NCI-H345 treated with DMSO at 0.1 percent for 48 hours (cell line): ENCODE measurements around the gene BFSP2.
A peak's percentile ranks its signal among the peaks of the same experiment; 100 is the strongest.
"Not testable (repeated sequence)": the region's sequence is repeated elsewhere in the genome, so short reads cannot be mapped to it uniquely, and the experiment has no call there.

ENCODE experiments used
- DNase-seq: peaks from one replicate; lab custom pipeline; 2025; ENCODE audit not compliant: unreplicated experiment; lab: John Stamatoyannopoulos, UW

BFSP2 gene

DNA sequence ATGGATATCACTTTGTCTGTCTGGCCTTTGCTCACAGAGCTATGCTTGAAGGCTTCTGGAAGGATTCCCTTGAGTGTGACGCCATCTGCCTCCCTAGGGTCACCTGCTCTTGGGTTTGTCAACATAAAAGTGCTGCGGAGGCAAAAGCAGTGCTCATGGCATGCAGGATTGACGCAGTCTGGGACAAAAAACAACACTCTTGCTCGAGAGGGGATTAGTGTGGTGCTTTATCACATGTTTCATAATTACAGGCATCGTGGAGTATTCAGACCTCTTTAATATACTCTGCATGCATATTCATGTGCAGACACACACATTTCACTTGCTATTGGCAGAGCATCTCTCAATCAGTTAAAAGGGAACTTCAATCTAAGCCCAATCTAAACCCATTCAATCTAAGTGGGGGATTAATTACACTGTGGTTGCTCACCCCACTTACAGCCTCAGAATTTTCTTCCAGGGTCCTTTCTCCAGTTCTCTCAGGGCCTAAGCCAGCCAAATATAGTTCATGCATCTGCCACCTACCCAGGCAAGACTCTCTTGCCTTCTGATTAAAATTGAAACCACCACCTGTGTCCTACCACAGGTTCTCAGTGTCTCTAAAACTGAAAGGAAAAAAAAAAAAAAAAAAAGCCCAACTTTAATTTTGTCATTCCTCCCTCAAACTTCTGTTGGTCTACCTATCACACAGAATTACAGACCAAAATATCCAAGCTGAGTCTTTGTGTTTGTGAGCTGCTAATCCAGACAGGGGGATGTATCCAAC lies 75.6 kb downstream of the BFSP2 start:
- no peak for DNase-seq

GRCh38 chr3:133476971-133477375 lies 77.1 kb downstream of the BFSP2 start:
- DNase-seq, result peak; percentile 24

DNA sequence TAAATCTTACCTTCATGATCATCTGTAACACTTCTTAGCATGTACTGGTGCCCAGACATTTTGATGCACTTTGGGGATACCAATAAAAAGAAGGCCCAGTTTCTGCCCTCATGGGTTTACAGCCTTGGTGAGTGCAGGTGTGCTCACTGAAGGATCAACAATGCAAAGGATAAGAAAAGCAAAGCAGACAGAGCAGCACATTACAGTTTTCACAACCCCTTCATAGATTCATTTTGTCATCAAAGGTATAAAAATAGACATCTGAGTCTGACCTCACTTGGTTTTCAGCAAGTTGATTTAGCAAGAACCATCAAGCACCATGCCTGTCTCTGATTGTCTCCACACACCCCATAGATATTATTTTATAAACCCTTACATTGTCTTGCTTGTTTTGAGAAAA lies 77.6 kb downstream of the BFSP2 start:
- DNase-seq, result no peak

- no peak for DNase-seq
These were observed 78.8 kb downstream of the BFSP2 start for GRCh38 chr3:133478624-133479023.

GRCh38 chr3:133479401-133479800 lies 79.5 kb downstream of the BFSP2 start:
- DNase-seq, result no peak

DNA sequence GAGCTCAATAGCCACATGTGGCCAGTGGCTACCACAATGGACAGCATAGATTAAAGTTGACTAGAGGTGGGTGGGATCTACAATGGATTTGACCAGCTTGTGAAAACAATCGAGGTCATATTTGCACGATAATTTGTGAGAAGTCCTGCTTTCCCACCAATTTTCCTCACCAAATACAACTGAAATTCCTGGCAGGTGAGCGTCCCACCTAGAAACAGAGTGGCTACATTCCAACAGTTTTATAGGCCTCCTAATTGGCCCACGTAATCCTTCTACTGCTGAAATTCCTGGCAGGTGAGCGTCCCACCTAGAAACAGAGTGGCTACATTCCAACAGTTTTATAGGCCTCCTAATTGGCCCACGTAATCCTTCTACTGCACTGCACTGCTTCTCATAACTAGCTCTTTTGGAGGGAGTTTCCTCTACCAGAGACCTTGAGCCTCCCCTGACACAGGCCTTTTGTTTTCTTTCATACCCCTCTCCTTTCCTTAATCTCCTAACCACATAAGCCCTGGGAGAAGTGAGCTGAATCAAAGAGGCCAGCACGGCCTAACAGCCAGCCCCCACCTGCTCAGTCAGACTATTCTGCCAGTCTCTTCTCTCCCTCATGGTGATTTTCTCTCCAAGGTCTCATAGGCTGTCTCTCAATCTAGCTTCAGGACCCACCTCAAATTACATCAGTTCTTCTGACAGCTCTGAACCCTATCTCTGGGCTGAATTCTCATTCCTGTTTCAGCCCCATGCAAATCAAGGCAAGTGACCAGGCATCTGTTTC lies 80.2 kb downstream of the BFSP2 start:
- DNase-seq, result no peak

DNA sequence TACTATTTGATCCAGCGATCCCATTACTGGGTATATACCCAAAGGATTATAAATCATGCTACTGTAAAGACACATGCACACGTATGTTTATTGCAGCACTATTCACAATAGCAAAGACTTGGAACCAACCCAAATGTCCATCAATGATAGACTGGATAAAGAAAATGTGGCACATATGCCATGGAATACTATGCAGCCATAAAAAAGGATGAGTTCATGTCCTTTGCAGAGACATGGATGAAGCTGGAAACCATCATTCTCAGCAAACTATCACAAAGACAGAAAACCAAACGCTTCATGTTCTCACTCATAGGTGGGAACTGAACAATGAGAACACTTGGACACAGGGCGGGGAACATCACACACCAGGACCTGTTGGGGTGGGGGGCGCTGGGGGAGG lies 82.6 kb downstream of the BFSP2 start:
- not testable (repeated sequence) for DNase-seq

DNA sequence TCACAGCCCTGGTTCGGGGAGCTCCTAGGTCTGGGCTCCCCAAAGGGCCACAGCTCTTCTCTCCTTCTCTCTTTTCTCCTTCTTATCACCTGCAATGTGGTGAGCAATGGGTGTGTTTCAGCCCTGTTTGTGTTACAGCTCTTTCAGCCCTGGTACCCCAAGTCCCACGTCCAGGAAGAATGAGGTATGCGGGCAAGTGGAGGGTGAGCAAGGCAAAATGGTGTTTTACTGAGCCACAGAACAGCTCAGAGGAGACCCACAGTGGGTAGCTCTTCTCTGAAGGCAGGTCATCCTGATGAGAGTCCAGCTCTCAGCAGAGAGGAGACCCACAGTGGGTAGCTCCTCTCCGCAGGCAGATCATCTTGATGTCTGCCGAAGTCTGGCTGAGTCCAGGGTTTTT lies 86.8 kb downstream of the BFSP2 start:
- no peak for DNase-seq

- DNase-seq, result no peak
These were observed 87.3 kb downstream of the BFSP2 start for GRCh38 chr3:133487204-133487603.

- no peak for DNase-seq
These were observed 88.2 kb downstream of the BFSP2 start for GRCh38 chr3:133487920-133488540.

DNA sequence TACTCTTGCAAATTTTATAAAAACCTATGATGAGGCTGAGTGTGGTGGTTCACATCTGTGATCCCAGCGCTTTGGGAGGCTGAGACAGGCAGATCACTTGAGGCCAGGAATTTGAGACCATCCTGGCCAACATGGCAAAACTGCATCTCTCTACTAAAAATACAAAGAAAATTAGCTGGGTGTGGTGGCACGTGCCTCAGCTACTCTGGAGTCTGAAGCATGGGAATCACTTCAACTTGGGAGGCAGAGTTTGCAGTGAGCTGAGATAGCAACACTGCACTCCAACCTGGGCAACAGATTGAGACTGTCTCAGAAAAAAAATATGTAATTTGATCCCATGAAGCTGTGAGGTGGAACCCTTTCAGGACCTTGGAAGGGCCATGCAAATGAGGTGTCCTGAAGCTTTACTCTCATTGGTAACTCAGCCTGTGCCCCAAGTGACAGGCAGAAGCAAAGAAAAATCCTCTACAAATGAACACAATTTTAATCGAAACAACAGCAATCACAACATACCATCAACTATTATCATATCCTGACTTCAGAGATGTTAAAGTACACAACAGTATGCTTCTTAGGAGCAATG lies 89.0 kb downstream of the BFSP2 start:
- no peak for DNase-seq

- no peak for DNase-seq
These were observed 89.7 kb downstream of the BFSP2 start for GRCh38 chr3:133489466-133490085.

DNA sequence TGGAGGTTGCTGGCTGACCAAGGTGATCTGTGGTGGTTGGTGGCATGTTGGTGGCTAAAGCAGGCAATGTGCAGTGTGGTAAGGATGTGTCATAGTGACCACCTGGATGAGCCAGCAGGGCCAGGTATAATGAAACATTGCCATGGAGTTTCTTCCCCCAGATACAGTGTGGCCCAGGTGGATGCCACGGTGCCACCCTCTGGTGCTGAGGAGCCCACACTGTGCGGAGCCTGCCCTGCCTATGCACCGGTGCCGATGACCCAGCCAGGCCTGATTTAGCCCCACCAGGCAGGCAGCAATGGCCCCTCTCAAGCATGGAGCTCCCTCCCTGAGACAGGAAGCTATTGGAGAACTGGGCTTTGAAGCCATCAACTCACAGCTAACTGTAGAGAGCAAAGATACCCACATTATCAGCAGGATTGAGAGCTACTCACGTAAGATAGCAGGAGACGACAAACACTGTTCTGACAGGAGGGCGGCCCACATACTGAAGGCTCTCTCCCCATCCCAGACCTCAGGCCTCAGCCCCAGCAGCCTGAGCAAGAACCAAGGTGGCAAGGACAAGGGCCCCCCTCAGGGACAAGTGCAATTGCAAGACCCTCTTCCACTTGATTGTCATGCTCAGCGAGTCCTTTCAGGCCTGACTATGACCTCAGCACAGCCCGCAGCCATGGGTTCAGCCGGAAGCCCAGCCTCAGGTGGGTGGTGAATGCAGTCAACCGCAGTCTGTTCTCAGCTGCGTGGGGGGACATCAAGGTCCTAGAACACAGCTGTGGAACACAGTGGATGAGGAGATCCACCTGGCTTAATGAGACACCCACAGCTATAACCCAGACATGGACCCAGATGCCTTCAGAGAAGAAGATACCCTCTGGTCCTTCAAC lies 90.9 kb downstream of the BFSP2 start:
- no peak for DNase-seq

- DNase-seq, result no peak
These were observed 91.7 kb downstream of the BFSP2 start for GRCh38 chr3:133491481-133492059.

GRCh38 chr3:133492159-133492741 lies 92.4 kb downstream of the BFSP2 start:
- DNase-seq, result no peak

DNA sequence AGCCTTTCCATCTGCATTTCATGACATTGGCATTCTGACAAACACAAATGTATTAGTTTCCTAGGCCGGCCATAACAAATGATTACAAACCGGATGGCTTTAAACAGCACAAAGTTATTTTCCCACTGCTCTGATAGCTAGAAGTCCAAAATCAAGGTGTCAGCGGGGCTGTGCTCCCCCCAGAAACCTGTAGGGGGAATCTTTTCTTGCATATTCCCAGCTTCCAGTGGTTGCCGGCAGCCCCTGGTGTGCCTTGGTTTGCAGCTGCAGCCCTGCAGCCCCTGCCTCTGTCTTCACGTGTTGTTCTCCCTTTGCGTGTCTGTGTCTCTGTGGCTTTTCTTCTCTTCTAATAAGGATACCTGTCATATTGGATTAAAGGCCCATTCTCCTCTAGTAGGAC lies 94.6 kb downstream of the BFSP2 start:
- DNase-seq, result no peak

GRCh38 chr3:133502542-133502941 lies 102.7 kb downstream of the BFSP2 start:
- not testable (repeated sequence) for DNase-seq

DNA sequence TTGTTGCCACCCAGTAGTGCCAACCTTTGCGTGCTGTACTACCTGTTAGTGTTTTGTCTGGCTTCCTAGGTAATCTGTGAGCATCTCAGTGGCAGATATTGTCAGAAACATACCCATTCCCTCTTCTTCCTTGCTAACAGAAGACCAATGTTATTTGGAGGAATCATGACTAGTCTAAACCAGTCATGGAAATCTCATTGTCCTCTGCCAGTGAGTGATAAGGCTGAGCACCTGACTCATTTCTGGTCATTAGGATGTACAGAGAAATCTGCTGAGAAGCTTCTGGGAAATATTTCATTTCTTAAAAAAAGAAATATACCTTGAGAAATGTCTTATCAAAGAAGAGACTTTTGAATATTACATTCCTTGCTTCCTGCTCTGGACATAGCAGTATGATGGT lies 103.6 kb downstream of the BFSP2 start:
- DNase-seq, result no peak

GRCh38 chr3:133504736-133505135 lies 104.9 kb downstream of the BFSP2 start:
- no peak for DNase-seq
